CD14-positive monocyte (primary cell): ENCODE measurements around the gene OR6B1. TPM values are rescaled to one million over a fixed set of nuclear protein-coding genes. Genes with fewer than 3 reads are reported as not detected.

Experiments used
- DNase-seq, 3 donors: peaks; one replicate each; pipeline ENCODE4 v3.0.0-alpha.2; 2011 to 2022
- H2AFZ ChIP-seq: 2 replicates; pipeline ENCODE4 v1.6.0; 2012; ENCODE audit warnings: mild to moderate bottlenecking, low read depth, low read length, inconsistent platforms; ENCODE audit not compliant: insufficient read depth, poor library complexity, severe bottlenecking
- H3K27ac ChIP-seq, 2 donors: 1 replicate in 1 of 2; 2 replicates in 1 of 2; pipeline ENCODE4 v1.5.1; 2012 to 2013; ENCODE audit warnings: low read length in 2 of 2, control low read depth in 1 of 2, inconsistent platforms in 1 of 2, low read depth in 1 of 2, mild to moderate bottlenecking in 1 of 2
- H3K27me3 ChIP-seq, 2 donors: one replicate each; pipeline versions ENCODE4 v1.6.0 to v1.6.1; 2011 to 2013; ENCODE audit warnings: low read length in 2 of 2; ENCODE audit not compliant: control insufficient read depth in 2 of 2, insufficient read depth in 2 of 2
- H3K36me3 ChIP-seq, 2 donors: replicated peaks in 1 of 2; 1 replicate in 1 of 2; 2 replicates in 1 of 2; pipeline versions ENCODE4 v1.5.1 to v1.6.1; 2012 to 2013; ENCODE audit warnings: low read length in 2 of 2, control low read depth in 1 of 2, inconsistent platforms in 1 of 2, mild to moderate bottlenecking in 1 of 2; ENCODE audit not compliant: insufficient read depth in 2 of 2, control insufficient read depth in 1 of 2
- H3K4me1 ChIP-seq, 2 donors: 1 replicate in 1 of 2; 2 replicates in 1 of 2; pipeline versions ENCODE4 v1.5.1 to v1.6.1; 2012 to 2013; ENCODE audit warnings: low read length in 2 of 2, control low read depth in 1 of 2, inconsistent platforms in 1 of 2, mild to moderate bottlenecking in 1 of 2, moderate library complexity in 1 of 2; ENCODE audit not compliant: insufficient read depth in 2 of 2, control insufficient read depth in 1 of 2
- H3K4me2 ChIP-seq: replicated peaks from 2 replicates; pipeline ENCODE3; 2012; ENCODE audit warnings: low read length, moderate library complexity, mild to moderate bottlenecking; ENCODE audit not compliant: poor library complexity, severe bottlenecking; ENCODE audit errors: extremely low read depth
- H3K4me3 ChIP-seq, 3 experiments: fragments of 200-600 bp in 1 of 3; sonication (generic) in 1 of 3; replicated peaks in 1 of 3; 1 replicate in 2 of 3; 2 replicates in 1 of 3; pipeline ENCODE4 v1.5.1; 2011 to 2013; ENCODE audit warnings: low read length in 3 of 3, mild to moderate bottlenecking in 3 of 3, control low read depth in 2 of 3, low read depth in 2 of 3, inconsistent platforms in 1 of 3, moderate library complexity in 1 of 3
- H3K79me2 ChIP-seq: 2 replicates; pipeline ENCODE4 v1.6.0; 2012; ENCODE audit warnings: mild to moderate bottlenecking, control low read depth, inconsistent platforms, low read length, moderate library complexity; ENCODE audit not compliant: insufficient read depth
- H3K9ac ChIP-seq: 2 replicates; pipeline ENCODE4 v1.6.0; 2017; ENCODE audit warnings: low read length, mild to moderate bottlenecking; ENCODE audit not compliant: insufficient read depth, poor library complexity, severe bottlenecking
- H3K9me3 ChIP-seq, 2 donors: replicated peaks in 1 of 2; 1 replicate in 1 of 2; 2 replicates in 1 of 2; pipeline versions ENCODE4 v1.5.1 to v1.6.1; 2012 to 2013; ENCODE audit warnings: low read length in 2 of 2, control low read depth in 1 of 2; ENCODE audit not compliant: control insufficient read depth in 1 of 2, insufficient read depth in 1 of 2
- H4K20me1 ChIP-seq: 2 replicates; pipeline ENCODE4 v1.6.0; 2012; ENCODE audit warnings: mild to moderate bottlenecking, low read length, control low read depth, moderate library complexity; ENCODE audit not compliant: insufficient read depth
- H3K27ac Mint-ChIP-seq, 7 donors: one replicate each; pipeline ENCODE4 v1.8.0; 2020; ENCODE audit warnings: mild to moderate bottlenecking in 7 of 7, mixed read lengths in 7 of 7, moderate library complexity in 6 of 7, inconsistent platforms in 2 of 7
- H3K27me3 Mint-ChIP-seq, 3 donors: one replicate each; pipeline ENCODE4 v1.8.0; 2021 to 2022; ENCODE audit warnings: low read depth in 3 of 3, mild to moderate bottlenecking in 3 of 3, mixed read lengths in 3 of 3, moderate library complexity in 3 of 3, inconsistent platforms in 1 of 3
- H3K36me3 Mint-ChIP-seq, 2 donors: one replicate each; pipeline ENCODE4 v1.8.0; 2020; ENCODE audit warnings: mixed read lengths in 2 of 2, inconsistent platforms in 1 of 2, mild to moderate bottlenecking in 1 of 2
- H3K4me1 Mint-ChIP-seq: one replicate; pipeline ENCODE4 v1.8.0; 2020; ENCODE audit warnings: mild to moderate bottlenecking, mixed read lengths
- H3K4me3 Mint-ChIP-seq, 2 donors: one replicate each; pipeline ENCODE4 v1.8.0; 2020; ENCODE audit warnings: mild to moderate bottlenecking in 2 of 2, mixed read lengths in 2 of 2, moderate library complexity in 1 of 2
- H3K9me3 Mint-ChIP-seq, 7 donors: one replicate each; pipeline ENCODE4 v1.8.0; 2020 to 2022; ENCODE audit warnings: mixed read lengths in 7 of 7, mild to moderate bottlenecking in 6 of 7, moderate library complexity in 6 of 7, inconsistent platforms in 2 of 7
- WGBS: methylation state at CpG from one replicate; pipeline ENCODE4 v1.1.5; 2013; ENCODE audit warnings: missing lambda C conversion rate; ENCODE audit not compliant: insufficient coverage; 5-methylcytosine and 5-hydroxymethylcytosine counted together
- intact Hi-C, 2 donors: fragments of 100-400 bp; cut with micrococcal nuclease; formaldehyde crosslinking; loops; one replicate each; pipeline versions ENCODE4 v1.15.0 to v1.15.1; 2023
- polyA plus RNA-seq, 3 donors: library from polyadenylated mRNA; depleted of rRNA in 1 of 3; unstranded in 2 of 3; stranded (reverse) in 1 of 3; fragments of 300-500 nt in 2 of 3; fragments of >200 nt in 1 of 3; fragmentation: Illumina TruSeq in 2 of 3; gene quantifications; 1 replicate in 2 of 3; 2 replicates in 1 of 3; pipeline ENCODE4 v1.2.3, GENCODE V29; 2012 to 2021
- TF ChIP-seq, protein P1 (sequence below): fragments of 200-600 bp; IDR thresholded peaks from one replicate; pipeline ENCODE4 v1.8.0; 2022; ENCODE audit warnings: antibody characterized with exemption, mild to moderate bottlenecking

The OR6B1 gene
- polyA plus RNA-seq, 3 donors, result not detected

DNA sequence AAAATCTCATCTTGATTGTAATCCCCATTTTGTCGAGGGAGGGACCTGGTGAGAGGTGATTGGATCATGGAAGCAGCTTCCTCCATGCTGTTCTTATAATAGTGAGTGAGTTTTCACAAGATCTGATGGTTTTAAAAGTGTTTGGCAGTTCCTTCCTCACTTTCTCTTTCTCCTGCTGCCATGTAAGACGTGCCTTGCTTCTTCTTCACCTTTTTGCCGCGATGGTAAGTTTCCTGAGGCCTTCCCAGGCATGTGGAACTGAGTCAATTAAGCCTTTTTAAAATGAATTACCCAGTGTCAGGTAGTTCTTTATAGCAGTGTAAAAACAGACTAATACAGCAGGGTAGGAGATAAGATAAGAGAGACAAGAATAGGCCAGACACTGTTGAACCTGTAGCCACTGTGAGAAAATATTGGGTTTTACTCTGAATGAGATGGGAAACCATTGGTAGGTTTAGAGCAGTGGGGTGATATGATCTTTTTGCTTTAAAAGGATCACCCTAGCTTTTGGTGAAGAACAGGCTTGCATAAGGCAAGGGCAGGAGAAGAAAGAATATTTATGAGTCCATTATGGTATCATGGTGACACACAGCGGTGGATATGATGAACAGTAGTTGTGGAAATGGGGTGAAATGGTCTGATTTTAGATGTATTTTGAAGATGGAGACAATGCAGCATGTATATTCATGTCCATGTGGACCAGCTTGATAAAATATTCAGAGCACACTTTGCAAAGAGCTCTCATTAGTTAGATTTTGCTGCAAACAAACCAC lies 11.5 kb downstream of the OR6B1 start:
- Mint-ChIP-seq H3K36me3 (no peaks in the 10 kb centered on the region), H3K27ac (no peak overlapping the region), H3K4me1 (peaks cover 2% of the 10 kb centered on the region), H3K27me3 (peaks cover 0 to 1% (median 0%) of the 10 kb centered on the region in 3 donors), H3K9me3 (peaks cover 13 to 35% (median 23%) of the 10 kb centered on the region in 7 donors), H3K4me3 (no peak overlapping the region)
- Histone ChIP-seq H2AFZ (no peak overlapping the region), H3K9me3 (peaks cover 22% of the 10 kb centered on the region in 2 donors), H3K36me3 (no peaks in the 10 kb centered on the region), H3K79me2 (no peaks in the 10 kb centered on the region), H4K20me1 (no peaks in the 10 kb centered on the region), H3K27ac (no peak overlapping the region), H3K4me1 (no peaks in the 10 kb centered on the region), H3K4me2 (no peak overlapping the region), H3K9ac (no peak overlapping the region), H3K27me3 (no peaks in the 10 kb centered on the region), H3K4me3 (no peak overlapping the region)
- intact Hi-C loops, result no loop called here
- no peak for DNase-seq
- WGBS, result 100% methylated on average over 1 of the region's 5 CpGs
- TF ChIP-seq, protein P1, sequence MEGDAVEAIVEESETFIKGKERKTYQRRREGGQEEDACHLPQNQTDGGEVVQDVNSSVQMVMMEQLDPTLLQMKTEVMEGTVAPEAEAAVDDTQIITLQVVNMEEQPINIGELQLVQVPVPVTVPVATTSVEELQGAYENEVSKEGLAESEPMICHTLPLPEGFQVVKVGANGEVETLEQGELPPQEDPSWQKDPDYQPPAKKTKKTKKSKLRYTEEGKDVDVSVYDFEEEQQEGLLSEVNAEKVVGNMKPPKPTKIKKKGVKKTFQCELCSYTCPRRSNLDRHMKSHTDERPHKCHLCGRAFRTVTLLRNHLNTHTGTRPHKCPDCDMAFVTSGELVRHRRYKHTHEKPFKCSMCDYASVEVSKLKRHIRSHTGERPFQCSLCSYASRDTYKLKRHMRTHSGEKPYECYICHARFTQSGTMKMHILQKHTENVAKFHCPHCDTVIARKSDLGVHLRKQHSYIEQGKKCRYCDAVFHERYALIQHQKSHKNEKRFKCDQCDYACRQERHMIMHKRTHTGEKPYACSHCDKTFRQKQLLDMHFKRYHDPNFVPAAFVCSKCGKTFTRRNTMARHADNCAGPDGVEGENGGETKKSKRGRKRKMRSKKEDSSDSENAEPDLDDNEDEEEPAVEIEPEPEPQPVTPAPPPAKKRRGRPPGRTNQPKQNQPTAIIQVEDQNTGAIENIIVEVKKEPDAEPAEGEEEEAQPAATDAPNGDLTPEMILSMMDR, result no peak

GRCh38 chr7:144018065-144018464 lies 17.9 kb downstream of the OR6B1 start:
- no peak for DNase-seq
- no peaks in the 10 kb centered on the region for H3K27me3 ChIP-seq
- Mint-ChIP-seq H3K36me3 (no peaks in the 10 kb centered on the region), H3K9me3 (peaks cover 0 to 7% (median 2%) of the 10 kb centered on the region in 7 donors), H3K27me3 (peaks cover 0 to 4% (median 0%) of the 10 kb centered on the region in 3 donors), H3K27ac (no peak overlapping the region), H3K4me1 (no peaks in the 10 kb centered on the region), H3K4me3 (no peak overlapping the region)
- 90% methylated on average over 2 of the region's 4 CpGs for WGBS
- no peaks in the 10 kb centered on the region for H3K9me3 ChIP-seq
- no peak overlapping the region for H3K27ac ChIP-seq
- no peaks in the 10 kb centered on the region for H3K4me1 ChIP-seq
- no peaks in the 10 kb centered on the region for H3K36me3 ChIP-seq
- H3K4me2 ChIP-seq, result no peak overlapping the region
- no peak overlapping the region for H3K4me3 ChIP-seq
- no peak overlapping the region for H2AFZ ChIP-seq
- no peak overlapping the region for H3K9ac ChIP-seq
- TF ChIP-seq, protein P1, result no peak
- H3K79me2 ChIP-seq, result no peaks in the 10 kb centered on the region
- no peaks in the 10 kb centered on the region for H4K20me1 ChIP-seq
- intact Hi-C loops, result no loop called here
